Retinal pigment epithelial cell (primary cell): ENCODE measurements around the gene CNTN4.

Experiments
- DNase-seq: peaks from one replicate; pipeline ENCODE4 v3.0.0-alpha.2; 2010; ENCODE audit warnings: low read depth
- H3K4me3 ChIP-seq: 2 replicates; pipeline ENCODE4 v1.5.1; 2011; ENCODE audit warnings: mild to moderate bottlenecking, low read length, control low read depth, moderate library complexity
- TF ChIP-seq, protein P1 (sequence below): conservative IDR thresholded peaks from 2 replicates; pipeline ENCODE4 v1.5.1; 2011; ENCODE audit warnings: low read depth, low read length, control low read depth, inconsistent platforms

Gene CNTN4

DNA sequence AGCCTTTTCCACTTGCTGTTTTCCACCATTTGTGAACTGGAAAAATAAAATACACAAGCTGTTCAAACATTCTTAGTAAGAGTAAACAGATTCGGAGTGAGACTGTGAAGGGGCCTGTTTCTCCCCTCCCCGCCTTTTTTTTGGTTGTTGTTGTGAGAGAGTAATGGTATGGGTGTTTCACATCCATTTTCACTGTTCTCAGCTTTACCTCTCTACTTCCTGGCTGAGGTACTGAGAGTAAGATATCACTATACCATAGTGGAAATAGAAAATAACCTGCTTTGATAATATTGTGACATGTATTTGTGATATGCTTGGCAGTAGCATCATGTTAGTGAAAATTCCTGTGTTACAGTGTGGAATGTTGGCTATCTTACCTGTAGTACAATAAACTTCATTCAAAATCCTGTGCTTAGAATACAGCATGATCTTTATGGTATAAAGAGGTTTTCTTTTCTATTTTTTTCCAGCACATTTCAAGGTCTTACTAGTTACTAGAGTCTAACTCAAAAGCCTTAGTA, 12.0 kb downstream of the CNTN4 start:
- H3K4me3 ChIP-seq: no peak overlapping the region
- DNase-seq: no peak
- TF ChIP-seq, protein P1, sequence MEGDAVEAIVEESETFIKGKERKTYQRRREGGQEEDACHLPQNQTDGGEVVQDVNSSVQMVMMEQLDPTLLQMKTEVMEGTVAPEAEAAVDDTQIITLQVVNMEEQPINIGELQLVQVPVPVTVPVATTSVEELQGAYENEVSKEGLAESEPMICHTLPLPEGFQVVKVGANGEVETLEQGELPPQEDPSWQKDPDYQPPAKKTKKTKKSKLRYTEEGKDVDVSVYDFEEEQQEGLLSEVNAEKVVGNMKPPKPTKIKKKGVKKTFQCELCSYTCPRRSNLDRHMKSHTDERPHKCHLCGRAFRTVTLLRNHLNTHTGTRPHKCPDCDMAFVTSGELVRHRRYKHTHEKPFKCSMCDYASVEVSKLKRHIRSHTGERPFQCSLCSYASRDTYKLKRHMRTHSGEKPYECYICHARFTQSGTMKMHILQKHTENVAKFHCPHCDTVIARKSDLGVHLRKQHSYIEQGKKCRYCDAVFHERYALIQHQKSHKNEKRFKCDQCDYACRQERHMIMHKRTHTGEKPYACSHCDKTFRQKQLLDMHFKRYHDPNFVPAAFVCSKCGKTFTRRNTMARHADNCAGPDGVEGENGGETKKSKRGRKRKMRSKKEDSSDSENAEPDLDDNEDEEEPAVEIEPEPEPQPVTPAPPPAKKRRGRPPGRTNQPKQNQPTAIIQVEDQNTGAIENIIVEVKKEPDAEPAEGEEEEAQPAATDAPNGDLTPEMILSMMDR: no peak

DNA sequence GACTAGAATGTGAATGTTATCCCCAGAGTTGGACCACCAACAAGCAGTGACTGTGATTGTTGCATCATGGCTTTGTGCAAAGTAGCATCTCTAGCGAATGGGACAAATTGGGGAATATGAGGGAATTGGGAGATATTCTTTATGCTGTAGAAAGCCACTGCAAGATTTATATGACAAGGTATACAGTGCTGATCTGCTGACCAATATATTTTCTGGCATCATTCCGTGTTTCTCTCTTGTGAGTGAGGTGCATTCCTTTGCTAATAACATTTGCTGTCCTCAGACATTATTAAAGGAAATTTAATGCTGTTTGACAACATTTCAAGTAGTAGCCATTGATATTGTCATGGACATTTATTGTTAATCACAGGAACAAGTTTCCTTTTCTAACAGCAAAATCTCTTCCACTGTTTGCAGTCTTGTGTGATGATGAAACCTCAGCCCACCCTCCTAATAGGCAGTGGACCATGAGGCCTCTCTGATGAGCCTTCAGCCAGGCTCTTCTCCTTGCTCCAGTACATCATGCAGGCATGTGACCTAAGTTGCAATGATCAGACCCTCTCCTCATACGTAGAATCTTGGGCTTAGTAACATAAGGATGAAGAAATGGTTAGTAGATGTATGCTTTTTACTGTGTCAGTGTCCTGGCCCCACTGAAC, 16.1 kb downstream of the CNTN4 start:
- DNase-seq: no peak
- TF ChIP-seq, protein P1: no peak
- no peak overlapping the region for H3K4me3 ChIP-seq

DNA sequence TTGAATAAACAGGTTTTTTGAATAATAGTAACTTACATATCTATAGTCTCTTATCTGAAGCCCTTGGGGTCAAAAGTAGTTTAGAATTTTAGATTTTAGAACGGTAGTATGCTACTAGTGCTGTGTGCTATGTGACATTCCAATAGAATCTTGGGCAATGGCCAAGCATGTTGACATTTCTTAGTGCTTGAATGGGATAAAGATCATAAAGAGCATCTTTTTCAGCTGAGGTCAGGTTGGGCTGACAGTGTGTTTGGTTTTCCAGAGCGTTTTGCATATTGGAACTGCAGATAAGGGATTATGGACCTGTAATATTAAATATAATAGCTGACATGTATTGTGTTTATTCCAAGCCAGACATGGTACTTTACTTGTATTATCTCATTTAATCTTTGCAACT, 32.1 kb downstream of the CNTN4 start:
- no peak overlapping the region for H3K4me3 ChIP-seq
- TF ChIP-seq, protein P1: no peak
- no peak for DNase-seq

DNA sequence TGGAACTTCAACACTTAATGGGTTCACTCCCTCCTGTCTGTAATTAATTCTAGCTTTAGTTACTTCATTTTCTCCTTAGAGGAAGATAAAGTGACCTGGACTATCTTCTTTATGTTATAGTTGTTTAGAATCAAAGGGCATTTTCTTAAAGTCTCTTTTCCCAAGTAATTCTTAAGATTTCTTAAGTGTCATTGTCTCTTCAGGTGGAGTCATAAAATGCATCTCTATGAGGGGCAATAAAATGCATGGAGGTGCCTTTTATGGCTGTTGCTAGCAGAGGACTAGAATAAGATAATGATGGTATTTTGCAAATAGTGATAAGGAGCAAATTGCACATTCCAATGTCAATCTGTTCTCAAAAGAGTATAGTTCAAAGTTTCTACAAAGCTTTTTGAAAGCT, 34.5 kb downstream of the CNTN4 start:
- TF ChIP-seq, protein P1: no peak
- DNase-seq: no peak
- H3K4me3 ChIP-seq: no peak overlapping the region

DNA sequence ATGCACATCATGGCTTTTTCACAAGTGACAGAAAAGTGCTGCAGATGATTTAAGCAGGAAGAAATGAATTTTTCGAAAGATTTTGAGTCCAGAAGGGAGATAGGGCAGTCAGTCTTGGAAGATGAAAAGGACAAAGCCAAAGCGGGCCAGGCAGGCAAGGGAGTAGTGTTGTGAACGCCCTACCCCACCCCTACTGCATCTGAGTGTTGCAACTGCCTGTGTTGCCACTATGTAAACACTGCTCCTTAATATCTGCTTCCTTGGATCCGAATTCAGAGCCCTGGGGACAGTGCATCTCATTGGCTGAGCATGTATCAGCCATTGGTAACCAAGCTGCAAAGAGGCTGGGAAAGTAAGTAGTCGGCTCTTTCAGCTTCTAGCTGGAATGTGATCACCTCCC, 39.0 kb downstream of the CNTN4 start:
- TF ChIP-seq, protein P1: no peak
- no peak overlapping the region for H3K4me3 ChIP-seq
- DNase-seq: no peak

DNA sequence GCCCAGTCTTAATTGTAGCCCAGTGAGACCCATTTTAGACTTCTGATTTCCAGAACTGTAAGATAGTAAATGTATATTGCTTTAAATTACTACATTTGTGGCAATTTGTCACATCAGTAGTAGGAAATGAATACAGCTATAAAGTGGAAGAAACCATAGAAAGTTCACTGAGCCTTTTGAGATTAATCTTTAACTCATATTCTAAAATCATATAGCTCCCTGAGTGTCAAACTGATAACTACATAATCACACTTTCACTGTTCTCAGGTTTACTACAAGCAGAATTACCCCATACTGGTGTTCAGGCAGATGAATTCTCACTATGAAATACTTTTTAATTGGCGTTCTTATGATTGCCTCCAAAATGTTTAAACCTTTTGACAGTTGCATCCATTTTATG, 42.8 kb downstream of the CNTN4 start:
- TF ChIP-seq, protein P1: no peak
- DNase-seq: no peak
- no peak overlapping the region for H3K4me3 ChIP-seq
